ENCODE data around the gene ARIH1. TPM values are rescaled to one million over a fixed set of nuclear protein-coding genes. Genes with fewer than 3 reads are reported as not detected.

The ARIH1 gene
- total and polyA plus RNA-seq, 4 donors, result 27.2 to 165 (median 96.0) TPM

DNA sequence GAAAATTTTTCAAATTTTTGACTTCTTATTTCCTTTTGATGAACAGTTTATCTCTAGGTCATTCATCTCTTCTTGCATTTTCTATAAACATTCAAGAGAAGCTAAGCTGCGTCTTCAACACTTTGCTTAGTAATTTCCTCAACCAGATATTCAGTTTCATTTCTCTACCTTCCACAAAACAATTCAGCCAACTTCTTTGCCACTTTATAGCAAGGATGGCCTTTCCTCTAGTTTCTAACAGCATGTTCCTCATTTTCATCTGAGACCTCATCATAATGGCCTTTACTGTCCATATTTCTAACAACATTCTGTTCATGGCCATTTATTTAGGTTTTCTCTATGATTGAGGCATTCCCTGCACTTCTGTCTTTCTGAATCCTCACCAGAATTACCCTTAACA lies 90.0 kb downstream of the ARIH1 start:
- Histone ChIP-seq H3K27me3 (ENCODE audit: control insufficient read depth in 1 of 2, insufficient read depth in 2 of 2, low read length in 1 of 2) (no peaks in the 10 kb centered on the region), H3K4me3 (ENCODE audit: low read length in 2 of 2) (no peak overlapping the region), H3K27ac (ENCODE audit: low read depth in 1 of 2, low read length in 2 of 2) (no peak overlapping the region), H3K4me1 (ENCODE audit: control insufficient read depth in 1 of 2, insufficient read depth in 2 of 2, low read length in 2 of 2) (no peaks in the 10 kb centered on the region), H3K9me3 (ENCODE audit: control insufficient read depth, low read length) (no peaks in the 10 kb centered on the region), H3K36me3 (ENCODE audit: control insufficient read depth in 1 of 2, insufficient read depth in 2 of 2, low read length in 1 of 2) (peaks cover 4 to 5% of the 10 kb centered on the region in 2 donors)
- no peak for DNase-seq
- intact Hi-C loops (cut with DNase I), result no loop called here
- no peak for ATAC-seq (ENCODE audit: low FRiP score)
- 86 to 87% methylated on average over 1 of the region's 1 CpG for WGBS, 2 donors

DNA sequence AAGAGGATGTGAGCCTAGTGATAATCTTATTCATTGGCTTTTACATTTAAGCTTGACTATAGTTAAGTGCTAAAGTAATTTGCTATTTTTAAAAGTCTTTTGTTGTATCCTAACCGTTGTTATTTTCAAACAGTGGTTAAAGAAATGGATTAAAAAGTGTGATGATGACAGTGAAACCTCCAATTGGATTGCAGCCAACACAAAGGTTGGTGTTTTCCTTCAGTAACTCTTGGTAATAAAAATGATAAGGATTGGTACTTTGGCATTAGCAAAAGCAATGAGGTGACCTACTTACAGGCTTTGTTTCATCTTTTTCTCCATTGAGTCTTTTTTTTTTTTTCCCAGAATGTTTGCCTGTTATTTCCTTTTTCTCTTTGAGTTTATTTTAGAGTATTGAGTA lies 92.8 kb downstream of the ARIH1 start:
- no peak for DNase-seq

DNA sequence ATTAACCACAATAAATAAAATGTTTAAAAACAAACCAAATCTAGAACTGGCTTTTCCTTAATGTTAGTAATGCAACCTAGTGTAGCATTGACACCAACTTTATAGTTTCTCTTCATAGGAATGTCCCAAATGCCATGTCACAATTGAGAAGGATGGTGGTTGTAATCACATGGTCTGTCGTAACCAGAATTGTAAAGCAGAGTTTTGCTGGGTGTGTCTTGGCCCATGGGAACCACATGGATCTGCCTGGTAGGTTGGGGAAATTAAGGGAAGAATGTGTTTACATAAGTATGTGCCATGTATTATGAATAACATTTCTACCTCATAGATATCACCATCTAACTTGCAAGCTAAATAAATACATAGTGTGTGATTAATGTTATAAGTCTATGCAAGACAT lies 95.9 kb downstream of the ARIH1 start:
- Histone ChIP-seq H3K9me3 (ENCODE audit: control insufficient read depth, low read length) (no peaks in the 10 kb centered on the region), H3K27ac (ENCODE audit: low read depth in 1 of 2, low read length in 2 of 2) (no peak overlapping the region), H3K27me3 (ENCODE audit: control insufficient read depth in 1 of 2, insufficient read depth in 2 of 2, low read length in 1 of 2) (no peaks in the 10 kb centered on the region), H3K36me3 (ENCODE audit: control insufficient read depth in 1 of 2, insufficient read depth in 2 of 2, low read length in 1 of 2) (peaks cover 0 to 2% of the 10 kb centered on the region in 2 donors), H3K4me3 (ENCODE audit: low read length in 2 of 2) (no peak overlapping the region), H3K4me1 (ENCODE audit: control insufficient read depth in 1 of 2, insufficient read depth in 2 of 2, low read length in 2 of 2) (no peaks in the 10 kb centered on the region)
- DNase-seq (no peak), ATAC-seq (ENCODE audit: low FRiP score) (no peak)
- intact Hi-C loops (cut with DNase I), result no loop called here
- WGBS, 2 donors, result 88% methylated on average over 1 of the region's 1 CpG

More for the DNA sequence above, 92.8 kb downstream of the ARIH1 start:
- intact Hi-C loops (cut with DNase I), result no loop called here
- Histone ChIP-seq H3K36me3 (ENCODE audit: control insufficient read depth in 1 of 2, insufficient read depth in 2 of 2, low read length in 1 of 2) (peaks cover 2 to 5% of the 10 kb centered on the region in 2 donors), H3K9me3 (ENCODE audit: control insufficient read depth, low read length) (no peaks in the 10 kb centered on the region), H3K4me3 (ENCODE audit: low read length in 2 of 2) (no peak overlapping the region), H3K4me1 (ENCODE audit: control insufficient read depth in 1 of 2, insufficient read depth in 2 of 2, low read length in 2 of 2) (no peaks in the 10 kb centered on the region), H3K27me3 (ENCODE audit: control insufficient read depth in 1 of 2, insufficient read depth in 2 of 2, low read length in 1 of 2) (no peaks in the 10 kb centered on the region), H3K27ac (ENCODE audit: low read depth in 1 of 2, low read length in 2 of 2) (no peak overlapping the region)
- WGBS, 2 donors, result 15 to 18% methylated on average over 1 of the region's 1 CpG
- ATAC-seq (ENCODE audit: low FRiP score), result no peak

DNA sequence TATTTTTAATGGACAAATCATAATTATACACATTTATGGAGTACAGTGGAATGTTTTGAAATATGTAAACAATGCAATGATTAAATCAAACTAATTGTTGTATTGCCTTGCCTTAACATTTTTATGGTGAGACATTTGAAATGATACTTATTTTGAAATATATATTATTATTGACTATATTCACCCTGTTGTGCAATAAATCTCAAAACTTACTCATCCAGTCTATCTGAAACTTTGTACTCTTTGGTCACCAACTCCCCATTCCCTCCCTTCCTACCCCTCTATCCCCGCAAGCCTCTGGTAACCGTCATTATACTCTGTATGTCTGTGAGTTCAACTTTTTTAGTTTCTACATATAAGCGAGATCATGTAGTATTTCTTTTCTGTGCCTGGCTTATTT lies 105.7 kb downstream of the ARIH1 start:
- ATAC-seq (ENCODE audit: low FRiP score) (no peak), DNase-seq (no peak)
- no peak overlapping the region for H3K4me3 ChIP-seq (ENCODE audit: low read length in 2 of 2)
- peaks cover 0 to 2% of the 10 kb centered on the region in 2 donors for H3K36me3 ChIP-seq (ENCODE audit: control insufficient read depth in 1 of 2, insufficient read depth in 2 of 2, low read length in 1 of 2)
- intact Hi-C loops (cut with DNase I), result no loop called here
- H3K27ac ChIP-seq (ENCODE audit: low read depth in 1 of 2, low read length in 2 of 2), result no peak overlapping the region
- no peaks in the 10 kb centered on the region for H3K27me3 ChIP-seq (ENCODE audit: control insufficient read depth in 1 of 2, insufficient read depth in 2 of 2, low read length in 1 of 2)
- H3K9me3 ChIP-seq (ENCODE audit: control insufficient read depth, low read length), result no peaks in the 10 kb centered on the region
- H3K4me1 ChIP-seq (ENCODE audit: control insufficient read depth in 1 of 2, insufficient read depth in 2 of 2, low read length in 2 of 2), result no peaks in the 10 kb centered on the region
- WGBS, 2 donors, result 98 to 99% methylated on average over 3 of the region's 3 CpGs

DNA sequence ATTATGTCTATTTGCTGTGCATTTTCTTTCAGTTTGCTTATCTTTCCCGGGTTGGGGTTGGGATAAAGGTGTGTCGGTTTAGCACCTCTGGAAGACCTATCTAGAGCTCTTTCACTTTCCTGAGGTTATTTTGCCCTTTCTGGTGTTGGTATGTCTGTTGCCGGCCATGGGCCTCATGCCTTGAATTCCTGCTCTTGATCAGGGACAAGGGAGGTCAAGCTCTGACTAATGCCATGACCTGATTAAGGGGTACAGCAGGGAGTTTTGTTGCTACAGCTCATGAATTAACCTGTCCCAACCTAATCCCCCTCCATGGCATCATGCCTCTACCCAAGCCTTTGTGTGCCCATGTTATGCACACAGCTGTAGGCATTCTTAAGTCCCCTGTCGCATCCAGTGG lies 109.9 kb downstream of the ARIH1 start:
- no peaks in the 10 kb centered on the region for H3K9me3 ChIP-seq (ENCODE audit: control insufficient read depth, low read length)
- no peaks in the 10 kb centered on the region for H3K27me3 ChIP-seq (ENCODE audit: control insufficient read depth in 1 of 2, insufficient read depth in 2 of 2, low read length in 1 of 2)
- DNase-seq, result no peak
- no peaks in the 10 kb centered on the region for H3K4me1 ChIP-seq (ENCODE audit: control insufficient read depth in 1 of 2, insufficient read depth in 2 of 2, low read length in 2 of 2)
- H3K4me3 ChIP-seq (ENCODE audit: low read length in 2 of 2), result no peak overlapping the region
- ATAC-seq (ENCODE audit: low FRiP score), result no peak
- intact Hi-C loops (cut with DNase I), result no loop called here
- no peak overlapping the region for H3K27ac ChIP-seq (ENCODE audit: low read depth in 1 of 2, low read length in 2 of 2)
- peaks cover 0 to 2% of the 10 kb centered on the region in 2 donors for H3K36me3 ChIP-seq (ENCODE audit: control insufficient read depth in 1 of 2, insufficient read depth in 2 of 2, low read length in 1 of 2)
- 83% methylated on average over 4 of the region's 4 CpGs for WGBS, 2 donors

DNA sequence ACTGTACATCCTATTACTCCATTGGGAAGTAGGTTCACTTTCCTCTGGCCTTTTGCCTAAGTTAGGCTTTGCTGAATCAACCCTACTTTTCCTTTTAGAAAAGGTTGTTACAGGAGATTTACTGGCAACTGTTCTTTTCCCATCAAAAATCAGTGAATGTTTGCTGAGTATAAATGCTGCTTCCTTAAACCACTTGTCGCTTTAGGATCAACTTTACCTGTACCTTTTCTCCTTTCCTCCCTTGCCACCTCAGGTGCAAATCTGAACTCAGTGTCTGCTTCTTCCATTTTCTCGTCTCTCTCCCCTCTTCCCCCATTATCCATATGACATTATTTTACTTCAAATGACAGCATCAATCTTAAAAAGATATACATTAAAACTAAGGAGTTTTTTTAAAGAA lies 110.9 kb downstream of the ARIH1 start:
- Histone ChIP-seq H3K27ac (ENCODE audit: low read depth in 1 of 2, low read length in 2 of 2) (no peak overlapping the region), H3K4me1 (ENCODE audit: control insufficient read depth in 1 of 2, insufficient read depth in 2 of 2, low read length in 2 of 2) (no peaks in the 10 kb centered on the region), H3K27me3 (ENCODE audit: control insufficient read depth in 1 of 2, insufficient read depth in 2 of 2, low read length in 1 of 2) (no peaks in the 10 kb centered on the region), H3K9me3 (ENCODE audit: control insufficient read depth, low read length) (no peaks in the 10 kb centered on the region), H3K4me3 (ENCODE audit: low read length in 2 of 2) (no peak overlapping the region), H3K36me3 (ENCODE audit: control insufficient read depth in 1 of 2, insufficient read depth in 2 of 2, low read length in 1 of 2) (peaks cover 0 to 2% of the 10 kb centered on the region in 2 donors)
- ATAC-seq (ENCODE audit: low FRiP score) (no peak), DNase-seq (no peak)
- WGBS, 2 donors, result 95 to 96% methylated on average over 2 of the region's 2 CpGs
- intact Hi-C loops (cut with DNase I), result no loop called here

DNA sequence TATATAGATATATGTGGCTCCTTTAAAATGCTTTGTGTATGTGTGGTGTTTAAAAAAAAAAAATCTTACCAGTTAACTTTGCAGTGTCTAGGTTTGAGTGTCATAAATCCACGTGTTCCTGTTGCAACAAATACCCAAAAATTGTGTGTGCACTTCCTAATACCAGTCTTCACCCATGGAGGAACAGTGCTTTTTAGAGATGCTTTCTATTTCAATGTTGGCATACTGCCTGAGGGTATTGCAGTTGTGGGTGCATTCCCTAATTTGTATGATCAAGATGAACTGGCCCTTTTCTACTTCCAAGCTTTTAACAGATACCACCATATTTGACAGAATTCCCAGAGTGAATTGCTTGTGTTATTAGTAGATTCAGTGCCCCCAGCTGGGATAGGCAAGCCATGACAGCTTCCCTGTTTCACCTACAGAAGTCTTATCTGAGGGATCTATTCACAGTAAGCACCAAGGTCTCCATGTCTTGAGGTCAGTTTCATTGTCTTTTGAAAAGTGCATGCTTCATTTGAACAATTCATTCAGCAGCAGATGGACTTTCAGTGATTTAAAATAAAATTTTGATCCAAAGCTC lies 111.4 kb downstream of the ARIH1 start:
- intact Hi-C loops (cut with DNase I), result no loop called here
- DNase-seq (no peak), ATAC-seq (ENCODE audit: low FRiP score) (no peak)
- Histone ChIP-seq H3K4me1 (ENCODE audit: control insufficient read depth in 1 of 2, insufficient read depth in 2 of 2, low read length in 2 of 2) (no peaks in the 10 kb centered on the region), H3K27ac (ENCODE audit: low read depth in 1 of 2, low read length in 2 of 2) (no peak overlapping the region), H3K9me3 (ENCODE audit: control insufficient read depth, low read length) (no peaks in the 10 kb centered on the region), H3K4me3 (ENCODE audit: low read length in 2 of 2) (no peak overlapping the region), H3K27me3 (ENCODE audit: control insufficient read depth in 1 of 2, insufficient read depth in 2 of 2, low read length in 1 of 2) (no peaks in the 10 kb centered on the region), H3K36me3 (ENCODE audit: control insufficient read depth in 1 of 2, insufficient read depth in 2 of 2, low read length in 1 of 2) (peaks cover 0 to 2% of the 10 kb centered on the region in 2 donors)
- 80 to 81% methylated on average over 1 of the region's 1 CpG for WGBS, 2 donors

DNA sequence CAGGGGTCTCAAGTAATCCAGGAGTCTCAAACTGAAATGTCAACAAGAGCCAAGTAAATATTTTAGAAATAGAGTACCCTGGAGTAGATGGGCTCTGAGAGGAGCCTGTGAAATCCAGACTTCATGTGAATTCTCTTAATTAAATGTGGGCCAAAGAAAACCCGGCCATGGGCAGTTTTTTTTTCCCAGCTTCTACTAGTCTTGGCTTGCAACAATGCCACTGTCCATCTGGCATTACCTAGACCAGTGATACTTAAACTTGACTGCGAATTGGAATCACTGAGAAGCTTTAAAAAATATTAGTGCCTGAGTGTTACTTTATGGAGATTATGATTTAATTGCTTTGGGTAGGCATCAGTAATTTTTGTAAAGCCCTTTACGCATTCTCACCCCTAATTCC lies 114.0 kb downstream of the ARIH1 start:
- DNase-seq (no peak), ATAC-seq (ENCODE audit: low FRiP score) (no peak)
- Histone ChIP-seq H3K27ac (ENCODE audit: low read depth in 1 of 2, low read length in 2 of 2) (no peak overlapping the region), H3K4me1 (ENCODE audit: control insufficient read depth in 1 of 2, insufficient read depth in 2 of 2, low read length in 2 of 2) (no peaks in the 10 kb centered on the region), H3K27me3 (ENCODE audit: control insufficient read depth in 1 of 2, insufficient read depth in 2 of 2, low read length in 1 of 2) (no peaks in the 10 kb centered on the region), H3K9me3 (ENCODE audit: control insufficient read depth, low read length) (no peaks in the 10 kb centered on the region), H3K36me3 (ENCODE audit: control insufficient read depth in 1 of 2, insufficient read depth in 2 of 2, low read length in 1 of 2) (no peaks in the 10 kb centered on the region), H3K4me3 (ENCODE audit: low read length in 2 of 2) (no peak overlapping the region)
- intact Hi-C loops (cut with DNase I), result no loop called here
- 83 to 88% methylated on average over 3 of the region's 3 CpGs for WGBS, 2 donors

DNA sequence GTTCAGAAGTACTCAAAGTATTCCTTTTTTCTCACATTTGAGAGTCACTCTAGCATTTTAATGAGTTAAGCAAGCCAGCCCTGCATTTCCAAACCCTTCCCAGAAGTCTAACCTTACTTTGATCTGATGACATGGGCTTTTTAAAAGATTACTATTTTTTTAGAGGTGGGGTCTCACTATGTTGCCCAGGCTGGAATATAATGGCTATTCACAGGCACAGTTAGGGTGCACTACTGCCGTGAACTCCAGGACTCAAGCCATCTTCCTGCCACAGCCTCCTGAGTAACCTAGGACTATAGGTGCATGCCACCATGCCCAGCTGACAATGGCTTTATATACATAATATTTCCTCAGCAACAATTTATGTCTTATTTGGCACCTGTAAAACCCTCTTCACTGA lies 116.3 kb downstream of the ARIH1 start:
- no peak overlapping the region for H3K4me3 ChIP-seq (ENCODE audit: low read length in 2 of 2)
- H3K27me3 ChIP-seq (ENCODE audit: control insufficient read depth in 1 of 2, insufficient read depth in 2 of 2, low read length in 1 of 2), result no peaks in the 10 kb centered on the region
- 96 to 100% methylated on average over 1 of the region's 1 CpG for WGBS, 2 donors
- no peak for ATAC-seq (ENCODE audit: low FRiP score)
- no peaks in the 10 kb centered on the region for H3K36me3 ChIP-seq (ENCODE audit: control insufficient read depth in 1 of 2, insufficient read depth in 2 of 2, low read length in 1 of 2)
- intact Hi-C loops (cut with DNase I), result no loop called here
- H3K4me1 ChIP-seq (ENCODE audit: control insufficient read depth in 1 of 2, insufficient read depth in 2 of 2, low read length in 2 of 2), result no peaks in the 10 kb centered on the region
- H3K9me3 ChIP-seq (ENCODE audit: control insufficient read depth, low read length), result no peaks in the 10 kb centered on the region
- H3K27ac ChIP-seq (ENCODE audit: low read depth in 1 of 2, low read length in 2 of 2), result peak overlapping the region in 1 of 2 donors; percentile 36
- no peak for DNase-seq

Measured in aorta (tissue), 5 donors.